GM12864 (cell line): ENCODE results near the gene KTN1.
A peak's percentile ranks its signal among the peaks of the same experiment; 100 is the strongest.

Source experiments
- DNase-seq: peaks from one replicate; pipeline ENCODE4 v3.0.0-alpha.2; 2011; ENCODE audit warnings: low read depth
- H3K4me3 ChIP-seq: 2 replicates; pipeline ENCODE4 v1.5.1; 2011; ENCODE audit warnings: mild to moderate bottlenecking, low read depth, low read length, control low read depth
- CTCF ChIP-seq: IDR thresholded peaks from 2 replicates; pipeline ENCODE4 v1.5.1; 2011; ENCODE audit warnings: low read depth, mild to moderate bottlenecking, moderate library complexity, low read length, control low read depth, inconsistent platforms; ENCODE audit errors: missing control alignments

KTN1 gene, protein sequence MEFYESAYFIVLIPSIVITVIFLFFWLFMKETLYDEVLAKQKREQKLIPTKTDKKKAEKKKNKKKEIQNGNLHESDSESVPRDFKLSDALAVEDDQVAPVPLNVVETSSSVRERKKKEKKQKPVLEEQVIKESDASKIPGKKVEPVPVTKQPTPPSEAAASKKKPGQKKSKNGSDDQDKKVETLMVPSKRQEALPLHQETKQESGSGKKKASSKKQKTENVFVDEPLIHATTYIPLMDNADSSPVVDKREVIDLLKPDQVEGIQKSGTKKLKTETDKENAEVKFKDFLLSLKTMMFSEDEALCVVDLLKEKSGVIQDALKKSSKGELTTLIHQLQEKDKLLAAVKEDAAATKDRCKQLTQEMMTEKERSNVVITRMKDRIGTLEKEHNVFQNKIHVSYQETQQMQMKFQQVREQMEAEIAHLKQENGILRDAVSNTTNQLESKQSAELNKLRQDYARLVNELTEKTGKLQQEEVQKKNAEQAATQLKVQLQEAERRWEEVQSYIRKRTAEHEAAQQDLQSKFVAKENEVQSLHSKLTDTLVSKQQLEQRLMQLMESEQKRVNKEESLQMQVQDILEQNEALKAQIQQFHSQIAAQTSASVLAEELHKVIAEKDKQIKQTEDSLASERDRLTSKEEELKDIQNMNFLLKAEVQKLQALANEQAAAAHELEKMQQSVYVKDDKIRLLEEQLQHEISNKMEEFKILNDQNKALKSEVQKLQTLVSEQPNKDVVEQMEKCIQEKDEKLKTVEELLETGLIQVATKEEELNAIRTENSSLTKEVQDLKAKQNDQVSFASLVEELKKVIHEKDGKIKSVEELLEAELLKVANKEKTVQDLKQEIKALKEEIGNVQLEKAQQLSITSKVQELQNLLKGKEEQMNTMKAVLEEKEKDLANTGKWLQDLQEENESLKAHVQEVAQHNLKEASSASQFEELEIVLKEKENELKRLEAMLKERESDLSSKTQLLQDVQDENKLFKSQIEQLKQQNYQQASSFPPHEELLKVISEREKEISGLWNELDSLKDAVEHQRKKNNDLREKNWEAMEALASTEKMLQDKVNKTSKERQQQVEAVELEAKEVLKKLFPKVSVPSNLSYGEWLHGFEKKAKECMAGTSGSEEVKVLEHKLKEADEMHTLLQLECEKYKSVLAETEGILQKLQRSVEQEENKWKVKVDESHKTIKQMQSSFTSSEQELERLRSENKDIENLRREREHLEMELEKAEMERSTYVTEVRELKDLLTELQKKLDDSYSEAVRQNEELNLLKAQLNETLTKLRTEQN (N-terminal part only)

GRCh38 chr14:55579724-55580469 is at the start of gene KTN1:
Gene KTN1, plus strand, starts transcription at chr14:55580207. Its CDS starts 31,842 bp downstream, at chr14:55612049.
- peak within 1 kb of the TSS; percentile 98 for H3K4me3 ChIP-seq
- no peak for DNase-seq
- TF ChIP-seq CTCF = no peak

- H3K4me3 ChIP-seq = no peak overlapping the region
- no peak for DNase-seq
- TF ChIP-seq CTCF = no peak
Observed at GRCh38 chr14:55530464-55530863, 49.5 kb upstream of the KTN1 start.

- no peak overlapping the region for H3K4me3 ChIP-seq
- no peak for DNase-seq
- TF ChIP-seq CTCF = peak; percentile 30
Observed at GRCh38 chr14:55532645-55533344, 47.2 kb upstream of the KTN1 start.

DNA sequence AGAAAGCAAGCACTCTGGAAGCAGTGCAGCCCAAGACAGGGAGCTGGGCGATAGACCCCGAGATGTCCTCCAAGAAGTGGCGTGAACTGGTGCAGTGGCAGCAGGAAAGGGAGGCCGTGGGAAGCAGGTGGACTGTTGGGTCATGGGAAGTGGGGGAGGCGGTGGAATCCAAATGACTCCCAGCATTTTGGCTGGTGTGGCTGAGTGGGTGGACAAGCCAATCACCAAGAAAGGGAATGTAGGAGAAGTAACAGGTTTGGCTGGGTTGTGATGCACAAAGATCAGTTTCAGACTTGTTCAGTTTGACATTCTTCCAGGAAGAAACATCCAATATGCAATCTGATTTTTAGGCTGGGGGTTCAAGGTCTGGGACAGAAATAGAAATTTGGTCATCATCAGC is 46.0 kb upstream of the KTN1 start:
- no peak for DNase-seq
- no peak for TF ChIP-seq CTCF
- H3K4me3 ChIP-seq = no peak overlapping the region

DNA sequence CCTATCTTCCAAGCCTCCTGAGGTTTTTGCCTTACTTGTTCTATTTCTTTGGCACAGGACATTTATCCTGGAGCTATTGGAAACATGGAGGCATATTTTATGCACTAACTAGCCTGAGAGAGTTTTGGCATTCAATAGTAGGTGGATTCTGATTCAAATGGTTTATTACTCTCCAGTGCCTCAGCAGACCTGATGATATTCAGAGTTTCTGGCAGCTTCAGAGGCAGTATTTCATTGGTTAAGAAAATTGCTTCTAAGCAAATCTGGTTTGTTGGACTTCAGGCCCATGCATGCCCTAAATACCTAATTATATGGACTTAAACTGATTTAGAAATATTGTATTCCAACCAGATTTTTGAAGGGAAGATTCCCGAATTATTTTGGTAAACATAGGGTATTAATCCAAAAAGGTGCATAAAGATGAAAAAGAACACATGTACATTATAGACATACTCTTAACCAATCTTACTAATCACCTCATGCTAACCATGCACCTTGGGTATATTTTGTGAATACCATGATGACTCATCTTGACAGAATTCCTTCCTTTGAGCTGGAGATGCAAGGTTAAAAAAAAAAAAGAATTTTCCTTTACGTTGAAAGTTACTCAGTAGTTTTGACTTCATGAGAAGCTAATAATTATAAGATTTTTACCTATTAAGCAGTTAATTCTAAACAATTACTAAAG is 44.3 kb upstream of the KTN1 start:
- DNase-seq = no peak
- no peak for TF ChIP-seq CTCF
- no peak overlapping the region for H3K4me3 ChIP-seq
